GM21367 (cell line): Measurements from ENCODE around the gene TMEM132D.

ENCODE experiments used
- ATAC-seq: cut with Tn5 transposase; IDR thresholded peaks from one replicate; pipeline ENCODE4 v1.9.1; 2021; ENCODE audit not compliant: unreplicated experiment

The TMEM132D gene

GRCh38 chr12:129827102-129827865, 76.5 kb downstream of the TMEM132D start:
- no peak for ATAC-seq

- no peak for ATAC-seq
Observed at GRCh38 chr12:129826273-129826672, 77.6 kb downstream of the TMEM132D start.

GRCh38 chr12:129825316-129825715, 78.5 kb downstream of the TMEM132D start:
- no peak for ATAC-seq

- no peak for ATAC-seq
Observed at GRCh38 chr12:129821964-129822363, 81.9 kb downstream of the TMEM132D start.

- ATAC-seq = no peak
Observed at GRCh38 chr12:129819391-129819790, 84.4 kb downstream of the TMEM132D start.

GRCh38 chr12:129815846-129816245, 88.0 kb downstream of the TMEM132D start:
- no peak for ATAC-seq

GRCh38 chr12:129811963-129812362, 91.9 kb downstream of the TMEM132D start:
- no peak for ATAC-seq

- no peak for ATAC-seq
Observed at GRCh38 chr12:129807136-129807535, 96.7 kb downstream of the TMEM132D start.

GRCh38 chr12:129791396-129791795, 112.4 kb downstream of the TMEM132D start:
- no peak for ATAC-seq

GRCh38 chr12:129790930-129791329, 112.9 kb downstream of the TMEM132D start:
- no peak for ATAC-seq

- ATAC-seq = no peak
Observed at GRCh38 chr12:129790331-129790730, 113.5 kb downstream of the TMEM132D start.

- ATAC-seq = no peak
Observed at GRCh38 chr12:129789921-129790320, 113.9 kb downstream of the TMEM132D start.

- ATAC-seq = no peak
Observed at GRCh38 chr12:129788506-129789084, 115.2 kb downstream of the TMEM132D start.

- no peak for ATAC-seq
Observed at GRCh38 chr12:129779989-129780388, 123.8 kb downstream of the TMEM132D start.

GRCh38 chr12:129779033-129779432, 124.8 kb downstream of the TMEM132D start:
- ATAC-seq = no peak

GRCh38 chr12:129776977-129777667, 126.7 kb downstream of the TMEM132D start:
- no peak for ATAC-seq

- no peak for ATAC-seq
Observed at GRCh38 chr12:129772501-129773493, 131.0 kb downstream of the TMEM132D start.

- no peak for ATAC-seq
Observed at GRCh38 chr12:129771238-129771637, 132.6 kb downstream of the TMEM132D start.

- ATAC-seq = no peak
Observed at GRCh38 chr12:129765719-129766118, 138.1 kb downstream of the TMEM132D start.

GRCh38 chr12:129762436-129762835, 141.4 kb downstream of the TMEM132D start:
- ATAC-seq = no peak

- no peak for ATAC-seq
Observed at GRCh38 chr12:129753586-129753985, 150.2 kb downstream of the TMEM132D start.
